Measurements from ENCODE around the gene IMMP1L. TPM values are rescaled to one million over a fixed set of nuclear protein-coding genes. Genes with fewer than 3 reads are reported as not detected.

IMMP1L gene
- total and polyA plus RNA-seq, 2 of the 8 experiments (the other 6 are each of a cell fraction or from before 2014, with no cell fraction given), result 27.4 to 47.7 TPM

DNA sequence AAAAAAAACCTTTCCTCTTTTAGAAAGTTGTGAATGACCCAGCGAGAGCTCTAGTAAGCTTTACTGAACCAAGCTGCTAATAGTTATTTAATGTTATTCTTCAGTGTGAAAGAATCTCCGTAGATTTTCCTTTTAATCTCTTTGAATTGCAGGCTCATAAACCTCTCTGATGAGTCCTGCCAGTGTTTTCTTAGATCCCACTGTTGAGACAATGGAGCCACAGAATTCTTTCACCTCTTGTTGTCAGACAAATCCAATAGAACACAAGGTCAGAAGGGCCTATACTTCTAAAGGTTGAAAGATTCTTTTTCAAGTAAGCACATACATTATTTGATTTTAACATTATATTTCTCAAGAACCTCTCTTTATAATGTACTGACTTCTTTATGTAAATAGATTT is 87.6 kb downstream of the IMMP1L start:
- no peak overlapping the region for H3K14ac ChIP-seq (ENCODE audit: insufficient read length)
- H4K8ac ChIP-seq (ENCODE audit: extremely low read depth, insufficient read depth, low read length), result no peak overlapping the region
- H3K79me1 ChIP-seq (ENCODE audit: low read depth, low read length), result no peaks in the 10 kb centered on the region
- no peak for DNase-seq (ENCODE audit: low read depth in 1 of 2, low spot score in 2 of 2)
- H3K9me3 ChIP-seq (ENCODE audit: insufficient read depth in 2 of 2, low read depth in 1 of 2, low read length in 1 of 2), result no peaks in the 10 kb centered on the region
- peak overlapping the region in 1 of 2 experiments; percentile 28; a peak in 2 of 4 replicates for H3K4me2 ChIP-seq (ENCODE audit: insufficient read depth in 1 of 2, low read depth in 2 of 2, low read length in 2 of 2)
- no peak overlapping the region for H2BK15ac ChIP-seq (ENCODE audit: low read length)
- peaks cover 0 to 1% (median 0%) of the 10 kb centered on the region in 4 experiments; a peak in 1 of 7 replicates for H3K27me3 ChIP-seq (replicated peaks in 1 of 4; ENCODE audit: control insufficient read depth in 3 of 4, extremely low read depth in 1 of 4, insufficient read depth in 3 of 4, low read length in 3 of 4)
- no peak overlapping the region for H4K91ac ChIP-seq (replicated peaks; ENCODE audit: insufficient read length, low read length)
- peak overlapping the region; percentile 84 for H4K5ac ChIP-seq (ENCODE audit: insufficient read length, low read depth, low read length)
- H3K4ac ChIP-seq (replicated peaks; ENCODE audit: insufficient read length, low read depth, low read length), result no peak overlapping the region
- no peaks in the 10 kb centered on the region for H3K79me2 ChIP-seq (ENCODE audit: control insufficient read depth in 1 of 2, insufficient read depth in 2 of 2, low read length in 2 of 2)
- ChIA-PET POLR2A (ENCODE audit: partially characterized antibody) (no interaction called here), CTCF (ENCODE audit: partially characterized antibody) (interaction anchor here (0.8 to 1.2 kb wide), 2 partner anchors 58 to 220 kb away, joined by 3 to 4 read pairs; no protein-coding TSS in a partner anchor)
- H4K20me1 ChIP-seq (replicated peaks in 1 of 2; ENCODE audit: control insufficient read depth in 1 of 2, insufficient read depth in 2 of 2, low read length in 2 of 2), result no peaks in the 10 kb centered on the region
- H3K23me2 ChIP-seq (ENCODE audit: low read depth, low read length), result no peaks in the 10 kb centered on the region
- H3K27ac ChIP-seq (ENCODE audit: low read depth, low read length), result no peak overlapping the region
- H3K9ac ChIP-seq (replicated peaks in 1 of 4; ENCODE audit: extremely low read depth in 1 of 4, low read depth in 3 of 4, low read length in 3 of 4), result no peak overlapping the region
- peaks cover 0 to 30% (median 12%) of the 10 kb centered on the region in 4 experiments; a peak in 3 of 7 replicates for H3K4me1 ChIP-seq (replicated peaks in 1 of 4; ENCODE audit: control insufficient read depth in 3 of 4, insufficient read depth in 4 of 4, low read length in 3 of 4)
- H2BK20ac ChIP-seq (ENCODE audit: low read length), result no peak overlapping the region
- H3K36me3 ChIP-seq (ENCODE audit: control insufficient read depth in 2 of 4, insufficient read depth in 4 of 4, low read length in 3 of 4), result no peaks in the 10 kb centered on the region
- H2BK12ac ChIP-seq (ENCODE audit: low read depth, low read length), result no peak overlapping the region
- no peak overlapping the region for H2BK120ac ChIP-seq (replicated peaks; ENCODE audit: low read depth, low read length)
- H3K18ac ChIP-seq (ENCODE audit: extremely low read depth, low read length), result no peak overlapping the region; the same call in 1 of the 2 replicates
- H2AK5ac ChIP-seq (ENCODE audit: low read depth, low read length), result no peak overlapping the region
- no peak overlapping the region for H3K23ac ChIP-seq (ENCODE audit: insufficient read length)
- no peak for FAIRE-seq
- H2BK5ac ChIP-seq (ENCODE audit: low read depth, low read length), result no peak overlapping the region
- WGBS, 2 experiments (ENCODE audit: extremely low coverage in 1 of 2, insufficient coverage in 1 of 2, insufficient read length in 1 of 2, insufficient replicate concordance in 2 of 2, low coverage in 1 of 2, low lambda C conversion rate in 2 of 2, missing lambda C conversion rate in 1 of 2), result 6% methylated on average over 2 of the region's 2 CpGs; no CpG with 5 or more reads in 1 of the 2 experiments
- H2AFZ ChIP-seq (ENCODE audit: low read length), result no peak overlapping the region
- H3K4me3 ChIP-seq (ENCODE audit: extremely low read depth in 1 of 4, insufficient read depth in 2 of 4, low read depth in 3 of 4, low read length in 4 of 4), result no peak overlapping the region; a peak in 1 of 8 replicates
- no peak overlapping the region for H3K56ac ChIP-seq (replicated peaks; ENCODE audit: insufficient read length, low read depth, low read length)
- TF ChIP-seq PHF8 (conservative IDR thresholded peaks at IDR 0.05; ENCODE audit: low read depth, low read length) (no peak), KDM5A (IDR thresholded peaks at IDR 0.05; ENCODE audit: low read length) (no peak), CBX5 (IDR thresholded peaks at IDR 0.05; ENCODE audit: low read depth, low read length) (no peak), SUZ12 (IDR thresholded peaks at IDR 0.05; ENCODE audit: low read length) (no peak), FOSL1 (IDR thresholded peaks at IDR 0.05; ENCODE audit: insufficient read depth, low read depth, low read length) (no peak), JUN (IDR thresholded peaks at IDR 0.05; ENCODE audit: low read depth, low read length) (no peak), KDM1A (IDR thresholded peaks at IDR 0.05; ENCODE audit: borderline replicate concordance, low read length) (no peak), EGR1 (IDR thresholded peaks at IDR 0.05; ENCODE audit: borderline replicate concordance, low read depth, low read length) (no peak), BCL11A (IDR thresholded peaks at IDR 0.05; ENCODE audit: low read depth in 2 of 2, low read length in 2 of 2) (no peak), GTF2F1 (IDR thresholded peaks at IDR 0.05; ENCODE audit: borderline replicate concordance, low read depth, low read length) (no peak), TAF7 (optimal IDR thresholded peaks at IDR 0.05; ENCODE audit: borderline replicate concordance, low read depth, low read length) (no peak), RFX5 (IDR thresholded peaks at IDR 0.05; ENCODE audit: borderline replicate concordance, low read depth, low read length) (no peak)
- TF ChIP-seq, protein P1, sequence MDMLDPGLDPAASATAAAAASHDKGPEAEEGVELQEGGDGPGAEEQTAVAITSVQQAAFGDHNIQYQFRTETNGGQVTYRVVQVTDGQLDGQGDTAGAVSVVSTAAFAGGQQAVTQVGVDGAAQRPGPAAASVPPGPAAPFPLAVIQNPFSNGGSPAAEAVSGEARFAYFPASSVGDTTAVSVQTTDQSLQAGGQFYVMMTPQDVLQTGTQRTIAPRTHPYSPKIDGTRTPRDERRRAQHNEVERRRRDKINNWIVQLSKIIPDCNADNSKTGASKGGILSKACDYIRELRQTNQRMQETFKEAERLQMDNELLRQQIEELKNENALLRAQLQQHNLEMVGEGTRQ (IDR thresholded peaks at IDR 0.05; ENCODE audit: low read length), result no peak

Measured in H1 (cell line).